IMR-90 (cell line): ENCODE data around the gene ZNF512B.

Source experiments
- MAZ ChIP-seq: IDR thresholded peaks from 2 replicates; pipeline ENCODE4 v1.6.1; 2012; ENCODE audit warnings: low read depth, mild to moderate bottlenecking, low read length, improper control_type of control experiment, moderate library complexity, borderline replicate concordance
- TF ChIP-seq, protein P1 (sequence below): fragments of 150-350 bp; IDR thresholded peaks from 2 replicates; pipeline ENCODE4 v1.6.1; 2017; ENCODE audit warnings: mild to moderate bottlenecking, antibody characterized with exemption, low read length, low read depth

DNA sequence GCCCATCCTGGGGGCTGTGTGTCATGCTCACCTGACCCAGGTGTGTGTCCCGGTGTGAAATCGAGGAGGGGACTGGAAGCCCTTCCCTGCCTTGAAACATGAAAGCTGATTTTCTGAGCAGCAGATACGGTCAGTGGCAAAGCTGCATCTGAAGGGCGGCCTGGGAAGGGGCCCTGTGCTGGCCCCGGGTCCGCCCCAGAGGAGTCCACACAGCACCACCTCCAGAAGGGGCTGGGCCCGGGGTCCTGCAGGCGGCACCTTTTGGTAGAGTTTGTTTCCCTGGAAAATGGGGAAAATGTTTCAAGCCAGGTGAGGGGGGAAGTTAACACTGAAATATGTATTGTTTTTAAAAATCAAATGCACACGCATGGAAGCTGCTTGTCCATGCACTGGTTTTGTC lies 34.3 kb downstream of the ZNF512B start:
- TF ChIP-seq, protein P1, sequence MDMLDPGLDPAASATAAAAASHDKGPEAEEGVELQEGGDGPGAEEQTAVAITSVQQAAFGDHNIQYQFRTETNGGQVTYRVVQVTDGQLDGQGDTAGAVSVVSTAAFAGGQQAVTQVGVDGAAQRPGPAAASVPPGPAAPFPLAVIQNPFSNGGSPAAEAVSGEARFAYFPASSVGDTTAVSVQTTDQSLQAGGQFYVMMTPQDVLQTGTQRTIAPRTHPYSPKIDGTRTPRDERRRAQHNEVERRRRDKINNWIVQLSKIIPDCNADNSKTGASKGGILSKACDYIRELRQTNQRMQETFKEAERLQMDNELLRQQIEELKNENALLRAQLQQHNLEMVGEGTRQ: no peak
- TF ChIP-seq MAZ: no peak
